Progenitor cell of endocrine pancreas (in vitro differentiated cells): ENCODE data around the gene SPO11. TPM values are rescaled to one million over a fixed set of nuclear protein-coding genes. Genes with fewer than 3 reads are reported as not detected.

Experiments
- DNase-seq: peaks from one replicate; pipeline ENCODE4 v3.0.0; 2021; ENCODE audit warnings: low spot score; ENCODE audit not compliant: unreplicated experiment
- H3K27ac Mint-ChIP-seq: 2 replicates; pipeline ENCODE4 v1.8.0; 2021; ENCODE audit warnings: mild to moderate bottlenecking, moderate library complexity, mixed read lengths
- H3K27me3 Mint-ChIP-seq: 2 replicates; pipeline ENCODE4 v1.8.0; 2021; ENCODE audit warnings: mixed read lengths
- H3K36me3 Mint-ChIP-seq: 2 replicates; pipeline ENCODE4 v1.8.0; 2022; ENCODE audit warnings: mixed read lengths; ENCODE audit not compliant: insufficient read depth
- H3K4me1 Mint-ChIP-seq: 2 replicates; pipeline ENCODE4 v1.8.0; 2021; ENCODE audit warnings: low read depth, mixed read lengths
- H3K4me3 Mint-ChIP-seq: 2 replicates; pipeline ENCODE4 v1.8.0; 2021; ENCODE audit warnings: low read depth, mild to moderate bottlenecking, moderate library complexity, mixed read lengths
- H3K9me3 Mint-ChIP-seq: 2 replicates; pipeline ENCODE4 v1.8.0; 2021; ENCODE audit warnings: low read depth, mixed read lengths
- CTCF ChIP-seq: fragments of 200-600 bp; sonication (generic); IDR thresholded peaks from one replicate; pipeline ENCODE4 v1.5.0; 2021; ENCODE audit warnings: antibody characterized with exemption, mild to moderate bottlenecking; ENCODE audit not compliant: unreplicated experiment
- total RNA-seq: library from RNA; stranded (reverse); gene quantifications from 2 replicates; pipeline ENCODE4 v1.2.1, GENCODE V29; 2021

The SPO11 gene
- total RNA-seq, 1 donor from 2014 or later: not detected

DNA sequence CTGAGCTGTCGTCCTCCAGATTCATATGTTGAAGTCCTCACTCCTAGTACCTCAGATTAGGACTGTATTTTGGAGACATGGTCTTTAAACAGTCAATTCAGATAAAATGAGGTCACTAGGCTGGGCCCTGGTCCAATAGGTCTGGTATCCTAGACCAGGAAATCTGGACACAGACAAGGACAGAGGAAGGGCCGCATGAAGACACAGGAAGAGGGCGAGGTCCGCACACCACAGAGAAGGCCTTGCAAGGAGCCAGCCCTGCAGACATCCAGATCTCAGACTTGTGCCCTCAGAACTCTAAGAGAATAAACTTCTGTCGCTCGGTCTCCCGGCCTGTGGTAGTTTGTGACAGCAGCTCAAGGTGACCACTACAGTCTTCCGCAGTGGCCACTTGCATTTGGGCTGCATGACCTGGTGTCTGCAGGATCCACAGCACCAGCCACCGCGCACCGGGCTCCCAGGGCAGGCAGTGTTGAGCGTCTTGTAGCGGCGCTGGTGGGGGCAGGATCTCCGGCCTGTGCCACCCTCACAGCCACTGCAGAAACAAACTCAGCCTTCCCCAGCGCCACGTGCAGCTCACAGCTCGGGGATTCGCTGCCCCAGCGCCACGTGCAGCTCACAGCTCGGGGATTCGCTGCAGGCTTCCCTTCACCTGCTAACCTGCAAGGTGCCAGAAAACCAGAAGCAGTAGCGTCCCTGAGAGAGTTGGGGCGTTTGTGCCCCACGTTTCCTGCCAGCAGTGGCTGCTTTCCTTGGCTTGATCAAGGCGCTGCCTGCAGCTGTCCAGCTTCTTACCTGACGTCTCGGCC is 55.6 kb downstream of the SPO11 start:
- H3K27ac Mint-ChIP-seq: no peak overlapping the region
- H3K27me3 Mint-ChIP-seq: peaks cover 2% of the 10 kb centered on the region
- DNase-seq: no peak
- H3K9me3 Mint-ChIP-seq: no peaks in the 10 kb centered on the region
- TF ChIP-seq CTCF: no peak
- H3K36me3 Mint-ChIP-seq: peaks cover 2% of the 10 kb centered on the region
- H3K4me3 Mint-ChIP-seq: no peak overlapping the region
- peaks cover 3% of the 10 kb centered on the region for H3K4me1 Mint-ChIP-seq

DNA sequence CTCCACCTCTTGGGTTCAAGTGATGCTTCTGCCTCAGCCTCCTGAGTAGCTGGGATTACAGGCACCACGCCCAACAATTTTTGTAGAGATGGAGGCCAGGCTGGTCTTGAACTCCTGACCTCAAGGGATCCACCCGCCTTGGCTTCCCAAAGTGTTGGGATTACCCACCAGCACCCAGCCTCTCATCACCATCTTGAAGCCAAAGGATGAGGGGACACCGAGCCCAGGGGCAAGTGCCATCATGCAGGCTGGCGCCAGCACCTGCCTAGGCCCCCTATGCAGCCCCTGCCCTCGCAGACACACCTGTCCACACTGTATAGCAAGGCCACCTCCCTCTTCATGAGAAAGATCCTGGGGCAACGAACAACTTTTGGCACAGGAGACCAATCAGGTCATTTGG is 56.3 kb downstream of the SPO11 start:
- DNase-seq: no peak
- Mint-ChIP-seq H3K9me3 (no peaks in the 10 kb centered on the region), H3K36me3 (peaks cover 2% of the 10 kb centered on the region), H3K4me1 (peaks cover 6% of the 10 kb centered on the region), H3K27ac (no peak overlapping the region), H3K4me3 (no peak overlapping the region), H3K27me3 (peaks cover 7% of the 10 kb centered on the region)
- TF ChIP-seq CTCF: no peak

DNA sequence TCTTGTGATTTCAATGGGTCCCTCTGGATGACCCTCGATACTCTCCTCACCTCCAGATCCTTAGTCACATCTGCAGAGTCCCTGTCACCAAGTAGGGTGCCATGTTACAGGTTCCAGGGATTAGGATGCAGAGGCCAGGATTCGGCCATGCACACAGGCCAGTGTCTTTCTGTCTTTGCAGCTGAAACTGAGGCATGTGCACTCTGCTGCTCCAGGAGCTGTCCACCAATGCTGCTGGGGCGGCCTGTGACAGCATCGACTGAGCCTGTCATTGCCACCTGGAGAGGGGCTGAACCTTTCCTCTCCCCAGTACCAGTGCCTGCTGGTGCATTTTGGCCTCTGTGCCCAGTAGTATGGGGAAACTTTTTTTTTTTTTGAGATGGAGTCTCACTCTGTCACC is 57.2 kb downstream of the SPO11 start:
- no peak overlapping the region for H3K4me3 Mint-ChIP-seq
- H3K9me3 Mint-ChIP-seq: no peaks in the 10 kb centered on the region
- DNase-seq: no peak
- peaks cover 6% of the 10 kb centered on the region for H3K4me1 Mint-ChIP-seq
- no peak for TF ChIP-seq CTCF
- H3K27me3 Mint-ChIP-seq: peaks cover 7% of the 10 kb centered on the region
- H3K27ac Mint-ChIP-seq: no peak overlapping the region
- H3K36me3 Mint-ChIP-seq: peaks cover 1% of the 10 kb centered on the region

GRCh38 chr20:57387463-57387862 is 57.9 kb downstream of the SPO11 start:
- H3K4me1 Mint-ChIP-seq: peaks cover 9% of the 10 kb centered on the region
- TF ChIP-seq CTCF: no peak
- DNase-seq: no peak
- H3K36me3 Mint-ChIP-seq: peaks cover 1% of the 10 kb centered on the region
- H3K27me3 Mint-ChIP-seq: peaks cover 7% of the 10 kb centered on the region
- no peak overlapping the region for H3K27ac Mint-ChIP-seq
- H3K9me3 Mint-ChIP-seq: no peaks in the 10 kb centered on the region
- H3K4me3 Mint-ChIP-seq: no peak overlapping the region

DNA sequence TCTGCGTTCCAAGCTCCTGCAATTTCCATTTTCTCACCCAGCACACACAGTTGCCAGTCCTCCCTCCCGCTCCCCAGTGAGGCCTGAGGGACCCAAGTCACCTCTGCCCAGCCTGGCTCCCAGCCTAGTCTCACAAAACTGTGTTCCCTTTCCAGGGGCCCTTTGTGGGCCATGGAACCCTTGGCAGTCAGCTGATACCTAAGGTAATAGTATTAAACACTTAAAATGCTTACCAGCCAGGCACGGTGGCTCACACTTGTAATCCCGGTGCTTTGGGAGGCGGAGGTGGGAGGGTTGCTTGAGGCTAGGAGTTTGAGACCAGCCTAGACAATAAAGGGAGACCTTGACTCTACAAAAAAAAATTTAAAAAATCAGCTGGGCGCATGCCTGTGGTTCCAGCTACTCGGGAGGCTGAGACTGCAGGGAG is 58.4 kb downstream of the SPO11 start:
- no peak for DNase-seq

More for the DNA sequence above, 58.4 kb downstream of the SPO11 start:
- Mint-ChIP-seq H3K9me3 (no peaks in the 10 kb centered on the region), H3K27me3 (peaks cover 7% of the 10 kb centered on the region), H3K4me1 (peaks cover 10% of the 10 kb centered on the region), H3K4me3 (no peak overlapping the region), H3K27ac (no peak overlapping the region), H3K36me3 (peaks cover 1% of the 10 kb centered on the region)
- no peak for TF ChIP-seq CTCF
